GM13977 (cell line): ENCODE measurements around the gene CD248.

ENCODE experiments used
- DNase-seq: peaks from one replicate; pipeline ENCODE4 v3.0.0; 2012; ENCODE audit warnings: low spot score
- in situ Hi-C: fragments of 300-500 bp; cut with MboI; formaldehyde crosslinking; loops from one replicate; pipeline ENCODE4 v1.12.0; 2022; ENCODE audit warnings: low sequenced_read_pairs, low pct_unique_long_range_greater_than_20kb, mixed read lengths, inconsistent platforms; ENCODE audit not compliant: unreplicated experiment
- TF ChIP-seq, protein P1 (sequence below): IDR thresholded peaks from 2 replicates; pipeline ENCODE4 v1.5.1; 2012; ENCODE audit warnings: mild to moderate bottlenecking, control low read depth; ENCODE audit not compliant: insufficient read depth; ENCODE audit errors: extremely low read depth, missing control alignments

The CD248 gene

DNA sequence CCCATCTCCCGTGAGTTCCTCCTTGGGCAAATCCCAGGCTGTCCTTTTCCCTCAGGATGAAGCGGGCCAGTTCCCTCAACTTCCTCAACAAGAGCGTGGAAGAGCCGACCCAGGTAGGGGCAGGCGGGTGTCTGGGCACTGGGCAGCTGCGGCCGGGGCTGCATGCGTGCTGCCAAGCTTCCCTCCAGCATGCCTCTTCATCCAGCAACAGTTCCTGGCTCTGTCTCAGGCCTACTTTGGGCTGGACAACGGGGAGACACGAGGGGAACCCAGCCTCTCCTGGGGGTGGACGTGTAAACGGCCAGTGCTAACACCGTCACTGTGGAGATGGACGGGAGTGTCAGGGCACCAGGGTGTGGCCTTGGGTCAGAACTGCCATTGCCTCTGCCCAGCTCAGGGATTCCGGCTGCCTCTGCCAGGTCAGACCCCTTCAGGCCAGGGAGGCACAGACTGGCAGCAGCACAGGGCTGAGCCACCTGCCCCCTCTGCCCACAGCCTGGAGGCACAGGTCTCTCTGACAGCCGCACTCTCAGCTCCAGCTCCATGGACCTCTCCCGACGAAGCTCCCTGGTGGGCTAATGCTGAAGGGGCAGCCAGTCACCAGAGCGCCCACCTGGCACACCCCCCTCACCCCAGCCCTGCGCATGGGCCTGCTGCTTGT is 50.3 kb downstream of the CD248 start:
- TF ChIP-seq, protein P1, sequence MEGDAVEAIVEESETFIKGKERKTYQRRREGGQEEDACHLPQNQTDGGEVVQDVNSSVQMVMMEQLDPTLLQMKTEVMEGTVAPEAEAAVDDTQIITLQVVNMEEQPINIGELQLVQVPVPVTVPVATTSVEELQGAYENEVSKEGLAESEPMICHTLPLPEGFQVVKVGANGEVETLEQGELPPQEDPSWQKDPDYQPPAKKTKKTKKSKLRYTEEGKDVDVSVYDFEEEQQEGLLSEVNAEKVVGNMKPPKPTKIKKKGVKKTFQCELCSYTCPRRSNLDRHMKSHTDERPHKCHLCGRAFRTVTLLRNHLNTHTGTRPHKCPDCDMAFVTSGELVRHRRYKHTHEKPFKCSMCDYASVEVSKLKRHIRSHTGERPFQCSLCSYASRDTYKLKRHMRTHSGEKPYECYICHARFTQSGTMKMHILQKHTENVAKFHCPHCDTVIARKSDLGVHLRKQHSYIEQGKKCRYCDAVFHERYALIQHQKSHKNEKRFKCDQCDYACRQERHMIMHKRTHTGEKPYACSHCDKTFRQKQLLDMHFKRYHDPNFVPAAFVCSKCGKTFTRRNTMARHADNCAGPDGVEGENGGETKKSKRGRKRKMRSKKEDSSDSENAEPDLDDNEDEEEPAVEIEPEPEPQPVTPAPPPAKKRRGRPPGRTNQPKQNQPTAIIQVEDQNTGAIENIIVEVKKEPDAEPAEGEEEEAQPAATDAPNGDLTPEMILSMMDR: no peak
- DNase-seq: no peak
- in situ Hi-C loops: no loop called here

DNA sequence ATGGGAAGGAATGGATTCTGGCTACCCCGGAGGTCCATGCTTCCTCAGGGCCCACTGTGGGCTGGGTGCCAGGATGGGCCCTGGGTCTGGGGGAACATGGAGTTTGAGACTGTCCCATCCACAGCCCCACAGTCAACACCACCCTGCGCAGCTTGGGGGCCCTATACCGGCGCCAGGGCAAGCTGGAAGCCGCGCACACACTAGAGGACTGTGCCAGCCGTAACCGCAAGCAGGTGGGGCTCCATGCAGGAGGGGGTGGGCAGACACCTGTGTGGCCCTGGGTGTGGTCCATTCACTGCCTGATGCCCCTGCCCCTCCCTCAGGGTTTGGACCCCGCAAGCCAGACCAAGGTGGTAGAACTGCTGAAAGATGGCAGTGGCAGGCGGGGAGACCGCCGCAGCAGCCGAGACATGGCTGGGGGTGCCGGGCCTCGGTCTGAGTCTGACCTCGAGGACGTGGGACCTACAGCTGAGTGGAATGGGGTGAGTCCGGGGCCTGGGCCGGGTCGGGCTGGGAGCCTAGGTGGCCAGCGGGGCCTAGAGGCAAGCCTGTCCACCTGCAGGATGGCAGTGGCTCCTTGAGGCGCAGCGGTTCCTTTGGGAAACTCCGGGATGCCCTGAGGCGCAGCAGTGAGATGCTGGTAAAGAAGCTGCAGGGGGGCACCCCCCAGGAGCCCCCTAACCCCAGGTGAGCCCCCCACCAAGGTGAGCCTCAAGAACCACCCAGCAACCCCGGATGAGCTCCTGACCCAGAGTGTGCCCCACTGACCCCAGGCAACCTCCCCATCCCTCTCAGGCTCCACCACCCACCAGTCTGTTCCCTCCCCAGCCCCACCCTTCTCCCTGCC is 51.1 kb downstream of the CD248 start:
- no peak for DNase-seq
- TF ChIP-seq, protein P1: no peak
- in situ Hi-C loops: no loop called here

DNA sequence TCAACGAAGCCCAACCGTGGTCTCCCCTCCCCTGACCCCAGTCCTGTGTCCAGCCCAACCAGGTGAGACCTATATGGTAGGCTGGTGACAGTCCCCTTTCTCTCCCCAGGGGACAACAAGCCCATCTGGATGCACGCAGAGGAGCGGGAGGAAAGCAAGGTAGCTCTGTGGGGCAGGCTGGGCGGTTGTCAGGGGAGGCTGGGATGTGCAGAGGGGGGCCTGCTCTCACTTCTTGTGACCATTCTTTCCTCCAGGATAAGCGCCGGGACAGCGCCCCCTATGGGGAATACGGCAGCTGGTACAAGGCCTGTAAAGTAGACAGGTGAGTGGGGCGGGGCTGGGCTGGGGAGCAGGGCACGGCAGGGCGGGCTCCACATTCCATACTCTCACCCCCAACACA is 51.9 kb downstream of the CD248 start:
- DNase-seq: no peak
- in situ Hi-C loops: no loop called here
- TF ChIP-seq, protein P1: peak; percentile 40
